KMS-11 (cell line): ENCODE data around the gene PDPN.

Source experiments
- H2AFZ ChIP-seq: fragments of 200-600 bp; sonication (generic); 2 replicates; pipeline ENCODE4 v1.6.1; 2016; ENCODE audit warnings: antibody characterized with exemption, mixed run types, low read depth
- H3K27ac ChIP-seq: fragments of 200-600 bp; sonication (generic); 2 replicates; pipeline ENCODE4 v1.6.1; 2016; ENCODE audit warnings: mild to moderate bottlenecking, mixed run types
- H3K27me3 ChIP-seq: fragments of 200-600 bp; sonication (generic); 2 replicates; pipeline ENCODE4 v1.6.1; 2017; ENCODE audit warnings: mild to moderate bottlenecking, low read depth, mixed run types, moderate library complexity; ENCODE audit not compliant: insufficient read depth
- H3K36me3 ChIP-seq: fragments of 200-600 bp; sonication (generic); 2 replicates; pipeline ENCODE4 v1.6.1; 2017; ENCODE audit warnings: mild to moderate bottlenecking, mixed run types; ENCODE audit not compliant: insufficient read depth
- H3K4me1 ChIP-seq: fragments of 200-600 bp; sonication (generic); 2 replicates; pipeline ENCODE4 v1.6.1; 2016; ENCODE audit warnings: mild to moderate bottlenecking, low read depth, mixed run types; ENCODE audit not compliant: poor library complexity, severe bottlenecking
- H3K4me2 ChIP-seq: fragments of 200-600 bp; sonication (generic); 2 replicates; pipeline ENCODE4 v1.7.0; 2016; ENCODE audit warnings: mild to moderate bottlenecking, mixed run types
- H3K4me3 ChIP-seq: fragments of 200-600 bp; sonication (generic); IDR thresholded peaks from 2 replicates; pipeline ENCODE4 v1.6.1; 2017; ENCODE audit warnings: low read depth, low read length, mixed read lengths; ENCODE audit not compliant: insufficient read depth
- H3K79me2 ChIP-seq: fragments of 200-600 bp; sonication (generic); 2 replicates; pipeline ENCODE4 v1.6.1; 2016; ENCODE audit warnings: low read depth, mixed run types; ENCODE audit not compliant: insufficient read depth
- H3K9ac ChIP-seq: fragments of 200-600 bp; sonication (generic); 2 replicates; pipeline ENCODE4 v1.6.1; 2016; ENCODE audit warnings: mild to moderate bottlenecking, mixed run types
- H4K20me1 ChIP-seq: fragments of 200-600 bp; sonication (generic); 2 replicates; pipeline ENCODE4 v1.6.1; 2016; ENCODE audit warnings: mild to moderate bottlenecking, mixed run types; ENCODE audit not compliant: insufficient read depth
- CTCF ChIP-seq: fragments of 200-600 bp; sonication (generic); conservative IDR thresholded peaks from 2 replicates; pipeline ENCODE4 v1.6.1; 2017; ENCODE audit warnings: low read depth, mild to moderate bottlenecking, antibody characterized with exemption, low read length, moderate library complexity, mixed read lengths

PDPN gene

GRCh38 chr1:13593511-13594131, 10.0 kb downstream of the PDPN start:
- Histone ChIP-seq H3K4me1 (no peaks in the 10 kb centered on the region), H4K20me1 (no peaks in the 10 kb centered on the region), H3K27ac (no peak overlapping the region), H2AFZ (no peak overlapping the region), H3K4me2 (no peak overlapping the region), H3K27me3 (peaks cover 32% of the 10 kb centered on the region; the same call in 1 of the 2 replicates), H3K36me3 (no peaks in the 10 kb centered on the region), H3K4me3 (no peak overlapping the region), H3K9ac (no peak overlapping the region), H3K79me2 (no peaks in the 10 kb centered on the region)
- no peak for TF ChIP-seq CTCF

GRCh38 chr1:13595411-13595810, 11.8 kb downstream of the PDPN start:
- H3K4me3 ChIP-seq: no peak overlapping the region
- no peak overlapping the region for H3K27ac ChIP-seq
- no peaks in the 10 kb centered on the region for H4K20me1 ChIP-seq
- no peak for TF ChIP-seq CTCF
- no peaks in the 10 kb centered on the region for H3K36me3 ChIP-seq
- no peak overlapping the region for H3K4me2 ChIP-seq
- no peak overlapping the region for H2AFZ ChIP-seq
- no peaks in the 10 kb centered on the region for H3K79me2 ChIP-seq
- peaks cover 35% of the 10 kb centered on the region; the same call in 1 of the 2 replicates for H3K27me3 ChIP-seq
- no peak overlapping the region for H3K9ac ChIP-seq
- no peaks in the 10 kb centered on the region for H3K4me1 ChIP-seq

- Histone ChIP-seq H3K27me3 (peaks cover 26% of the 10 kb centered on the region; the same call in 1 of the 2 replicates), H3K4me3 (no peak overlapping the region), H4K20me1 (no peaks in the 10 kb centered on the region), H3K4me1 (no peaks in the 10 kb centered on the region), H3K36me3 (no peaks in the 10 kb centered on the region), H3K9ac (no peak overlapping the region), H3K79me2 (no peaks in the 10 kb centered on the region), H3K4me2 (no peak overlapping the region), H2AFZ (no peak overlapping the region), H3K27ac (no peak overlapping the region)
- TF ChIP-seq CTCF: no peak
Measured at GRCh38 chr1:13597166-13597565, 13.5 kb downstream of the PDPN start.

- H3K36me3 ChIP-seq: no peaks in the 10 kb centered on the region
- no peaks in the 10 kb centered on the region for H4K20me1 ChIP-seq
- no peak overlapping the region for H3K9ac ChIP-seq
- TF ChIP-seq CTCF: no peak
- H3K4me3 ChIP-seq: no peak overlapping the region
- peaks cover 21% of the 10 kb centered on the region; the same call in 1 of the 2 replicates for H3K27me3 ChIP-seq
- no peaks in the 10 kb centered on the region for H3K4me1 ChIP-seq
- no peak overlapping the region for H2AFZ ChIP-seq
- H3K4me2 ChIP-seq: no peak overlapping the region
- no peaks in the 10 kb centered on the region for H3K79me2 ChIP-seq
- H3K27ac ChIP-seq: no peak overlapping the region
Measured at GRCh38 chr1:13600762-13601453, 17.3 kb downstream of the PDPN start.
